Activated CD8-positive, alpha-beta memory T cell treated with anti-CD3 and anti-CD28 coated beads for 48 hours (primary cell): ENCODE results near the gene TTLL12.

Experiments
- DNase-seq, 3 experiments: peaks; one replicate each; pipeline ENCODE4 v3.0.0-alpha.2; 2020; ENCODE audit warnings: low read depth in 2 of 3, low spot score in 2 of 3

The TTLL12 gene

GRCh38 chr22:43216738-43217137, 29.8 kb upstream of the TTLL12 start:
- DNase-seq = no peak

- DNase-seq = no peak
Observed at GRCh38 chr22:43213962-43214361, 27.0 kb upstream of the TTLL12 start.

GRCh38 chr22:43213051-43213450, 26.1 kb upstream of the TTLL12 start:
- DNase-seq = no peak

GRCh38 chr22:43212434-43212952, 25.6 kb upstream of the TTLL12 start:
- no peak for DNase-seq

GRCh38 chr22:43211941-43212433, 25.1 kb upstream of the TTLL12 start:
- DNase-seq = no peak

GRCh38 chr22:43210631-43211515, 23.9 kb upstream of the TTLL12 start:
- no peak for DNase-seq

GRCh38 chr22:43209971-43210370, 23.0 kb upstream of the TTLL12 start:
- no peak for DNase-seq

- DNase-seq = no peak
Observed at GRCh38 chr22:43209523-43209890, 22.6 kb upstream of the TTLL12 start.

GRCh38 chr22:43208703-43209522, 22.0 kb upstream of the TTLL12 start:
- DNase-seq = no peak

GRCh38 chr22:43207849-43208702, 21.1 kb upstream of the TTLL12 start:
- no peak for DNase-seq

GRCh38 chr22:43207386-43207785, 20.5 kb upstream of the TTLL12 start:
- DNase-seq = no peak

- DNase-seq = no peak
Observed at GRCh38 chr22:43206509-43207161, 19.7 kb upstream of the TTLL12 start.

GRCh38 chr22:43205748-43206508, 19.0 kb upstream of the TTLL12 start:
- no peak for DNase-seq

GRCh38 chr22:43205261-43205691, 18.3 kb upstream of the TTLL12 start:
- no peak for DNase-seq

- DNase-seq = no peak
Observed at GRCh38 chr22:43203471-43203981, 16.6 kb upstream of the TTLL12 start.

- no peak for DNase-seq
Observed at GRCh38 chr22:43202756-43203410, 15.9 kb upstream of the TTLL12 start.

- no peak for DNase-seq
Observed at GRCh38 chr22:43202326-43202725, 15.4 kb upstream of the TTLL12 start.

GRCh38 chr22:43201486-43202219, 14.7 kb upstream of the TTLL12 start:
- DNase-seq = no peak
